Islet of Langerhans (tissue), 1 donor: Measurements from ENCODE around the gene CACUL1.
"Not testable (repeated sequence)": the region's sequence is repeated elsewhere in the genome, so short reads cannot be mapped to it uniquely, and the experiment has no call there.

Source experiments
- FAIRE-seq: peaks from one replicate; lab custom pipeline; 2011; peaks lifted over from hg19 to GRCh38; lab: Jason Lieb, UNC

CACUL1 gene

DNA sequence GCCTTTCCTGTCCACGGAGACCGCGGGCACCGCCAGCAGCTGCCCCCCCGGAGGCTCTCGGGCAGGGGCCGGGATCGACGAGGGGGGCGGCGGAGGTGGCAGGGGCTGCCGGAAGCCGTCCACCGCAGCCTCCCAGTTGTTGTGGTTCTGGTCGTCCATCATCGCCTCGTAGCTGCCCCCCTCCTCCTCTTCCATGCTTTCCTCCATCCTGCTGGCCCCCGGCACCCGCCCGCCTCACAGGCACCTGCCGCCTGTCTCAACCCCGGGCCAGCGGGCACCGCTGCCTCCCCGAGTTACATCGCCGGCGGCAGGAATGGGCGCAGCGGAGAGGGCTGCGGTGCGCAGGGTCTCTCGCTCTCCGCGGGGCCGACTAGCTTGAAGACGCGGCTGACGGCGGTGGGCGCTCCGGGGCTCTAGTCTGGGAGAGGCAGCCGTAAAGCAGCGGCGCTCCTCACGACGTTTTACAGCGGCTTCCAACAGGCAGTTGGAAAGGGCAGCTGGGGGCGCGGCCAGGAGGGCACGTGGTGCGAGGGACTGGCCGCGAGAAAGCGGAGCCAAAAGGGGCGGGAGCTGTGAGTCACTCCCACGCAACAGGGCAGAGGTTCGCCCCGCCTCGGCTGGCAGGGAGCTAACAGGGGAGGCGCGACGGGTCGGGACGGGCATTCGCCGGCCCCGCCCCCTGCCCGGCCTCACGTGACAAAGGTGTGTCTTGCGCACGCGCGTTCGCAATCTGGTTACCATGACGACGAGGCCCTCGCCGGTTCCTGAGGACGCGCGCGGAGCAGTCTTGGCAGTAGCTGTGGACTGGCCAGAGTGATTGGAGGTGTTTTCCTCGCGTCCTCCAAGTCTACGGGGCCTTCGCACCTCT lies at the start of gene CACUL1:
TSS of gene CACUL1 (minus strand) at position 415 of the 868 bp plus-strand sequence. CDS start at position 207, 208 bp downstream.
- peak; percentile 24 for FAIRE-seq

DNA sequence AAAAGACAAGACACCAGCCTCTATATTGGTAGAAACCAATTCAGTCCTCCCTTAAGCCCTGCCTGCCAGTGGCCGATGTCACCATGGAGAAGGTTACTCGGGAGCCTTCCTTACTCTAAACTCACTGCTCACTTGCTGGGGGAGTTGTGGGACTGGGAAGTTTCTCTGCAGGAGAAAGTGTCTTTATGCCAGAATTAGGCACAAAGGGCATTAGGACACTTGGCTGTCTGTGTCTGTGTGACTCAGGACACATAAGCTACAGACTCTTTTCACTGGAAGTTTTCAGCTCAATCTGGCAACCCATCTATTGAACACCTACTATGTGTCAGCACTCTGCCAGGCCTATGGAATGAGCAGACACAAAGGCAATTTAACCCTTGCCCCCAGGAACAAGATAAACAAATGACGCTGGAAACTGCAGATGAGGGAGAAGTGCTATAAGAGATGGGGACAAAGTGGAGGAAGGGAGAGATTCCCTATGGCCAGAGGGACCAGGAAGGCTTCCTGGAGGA lies 49.5 kb upstream of the CACUL1 start:
- FAIRE-seq: no peak

DNA sequence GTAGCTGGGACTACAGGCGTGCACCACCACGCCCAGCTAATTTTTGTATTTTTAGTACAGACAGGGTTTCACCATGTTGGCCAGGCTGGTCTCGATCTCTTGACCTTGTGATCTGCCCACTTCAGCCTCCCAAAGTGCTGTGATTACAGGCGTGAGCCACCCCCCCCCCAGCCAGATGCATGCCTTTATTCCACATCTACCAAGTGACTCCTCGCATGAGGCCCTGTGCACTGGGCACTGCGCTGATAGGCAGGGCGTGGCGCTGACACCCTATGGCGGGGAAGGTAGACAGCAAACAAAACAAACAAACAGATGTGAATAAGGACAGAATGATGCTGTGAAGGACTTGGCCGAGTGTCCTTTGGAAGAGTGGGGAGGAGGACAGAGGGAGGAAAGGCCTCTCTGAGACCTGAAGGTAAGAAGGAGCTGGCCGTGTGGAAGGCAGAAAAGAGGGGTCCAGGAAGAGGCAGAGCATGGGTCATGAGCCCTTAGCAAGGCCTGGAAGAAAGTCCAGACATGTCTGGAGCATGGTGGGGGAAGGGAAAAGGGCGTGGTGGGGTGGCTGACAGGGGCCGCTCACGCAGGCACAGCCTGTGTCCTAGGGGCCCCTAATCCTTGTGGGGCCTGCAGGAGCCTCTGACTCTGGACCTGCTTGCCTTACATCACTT lies 47.5 kb upstream of the CACUL1 start:
- no peak for FAIRE-seq

DNA sequence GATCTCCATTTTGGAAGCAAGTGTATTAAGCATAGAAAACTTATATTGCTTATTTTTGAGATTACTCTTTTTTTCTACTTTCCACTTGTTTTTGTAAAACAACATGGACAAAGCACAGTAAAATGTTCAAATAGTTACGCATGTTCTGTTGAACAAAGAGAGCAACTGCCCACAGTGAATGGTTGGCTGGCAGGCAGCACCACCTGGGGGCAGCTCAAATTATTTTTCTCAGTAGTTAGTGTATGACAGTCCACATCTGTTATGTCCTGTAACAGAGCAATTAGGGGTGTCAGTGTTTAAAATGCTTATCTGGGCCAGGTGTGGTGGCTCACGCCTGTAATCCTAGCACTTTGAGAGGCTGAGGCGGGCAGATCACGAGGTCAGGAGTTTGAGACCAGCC lies 46.1 kb upstream of the CACUL1 start:
- FAIRE-seq: no peak

DNA sequence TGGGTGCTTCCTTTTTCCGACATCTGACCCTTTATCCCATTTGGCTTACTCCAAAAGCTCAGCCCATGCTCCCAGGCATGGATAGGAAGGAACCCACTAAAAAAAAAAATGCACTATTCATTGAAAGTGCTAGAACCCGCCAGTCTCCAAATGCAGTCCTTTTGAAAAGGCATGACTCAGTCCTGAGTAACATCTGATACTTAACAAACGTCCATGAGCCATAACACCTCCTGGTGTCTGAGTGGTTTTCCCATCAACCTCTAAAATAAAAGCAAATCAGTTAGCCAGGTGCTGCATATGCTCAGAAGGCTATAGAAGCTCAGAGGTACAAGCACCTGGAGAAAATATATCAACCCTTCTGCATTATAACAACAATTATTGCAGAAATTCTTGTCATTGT lies 45.0 kb upstream of the CACUL1 start:
- no peak for FAIRE-seq

DNA sequence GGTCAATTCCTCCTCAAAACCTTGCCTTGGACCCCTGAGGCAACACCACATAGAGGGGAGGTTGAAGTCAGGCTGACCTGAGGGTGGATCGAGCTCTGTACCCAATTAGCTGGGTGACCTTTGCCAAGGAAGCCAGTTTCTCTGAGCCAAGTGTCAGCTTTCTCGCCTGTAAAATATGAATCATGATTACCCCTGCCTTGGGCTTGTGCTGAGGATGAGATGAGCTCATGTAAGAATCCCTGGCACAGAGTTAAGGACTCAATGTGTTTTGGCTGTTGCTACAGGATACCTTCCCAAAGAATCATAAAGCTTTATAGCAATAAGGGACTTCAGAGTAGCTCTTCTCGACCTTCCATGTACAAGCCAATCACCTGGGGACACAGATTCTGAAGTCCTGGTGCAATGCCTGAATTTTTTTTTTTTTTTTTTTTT lies 43.5 kb upstream of the CACUL1 start:
- FAIRE-seq: no peak

DNA sequence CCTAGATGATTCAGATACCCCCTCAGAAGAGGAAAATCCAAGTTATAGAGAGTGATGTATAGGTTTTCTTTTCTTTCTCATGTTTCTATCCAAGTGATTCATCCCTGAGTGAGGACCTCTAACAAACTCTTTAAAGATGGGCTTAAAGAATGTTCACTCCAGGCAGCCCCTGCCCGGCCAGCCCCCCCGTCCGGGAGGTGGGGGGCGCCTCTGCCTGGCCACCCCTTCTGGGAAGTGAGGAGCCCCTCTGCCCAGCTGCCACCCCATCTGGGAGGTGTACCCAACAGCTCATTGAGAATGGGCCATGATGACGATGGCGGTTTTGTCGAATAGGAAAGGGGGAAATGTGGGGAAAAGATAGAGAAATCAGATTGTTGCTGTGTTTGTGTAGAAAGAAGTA lies 40.2 kb upstream of the CACUL1 start:
- FAIRE-seq: not testable (repeated sequence)

DNA sequence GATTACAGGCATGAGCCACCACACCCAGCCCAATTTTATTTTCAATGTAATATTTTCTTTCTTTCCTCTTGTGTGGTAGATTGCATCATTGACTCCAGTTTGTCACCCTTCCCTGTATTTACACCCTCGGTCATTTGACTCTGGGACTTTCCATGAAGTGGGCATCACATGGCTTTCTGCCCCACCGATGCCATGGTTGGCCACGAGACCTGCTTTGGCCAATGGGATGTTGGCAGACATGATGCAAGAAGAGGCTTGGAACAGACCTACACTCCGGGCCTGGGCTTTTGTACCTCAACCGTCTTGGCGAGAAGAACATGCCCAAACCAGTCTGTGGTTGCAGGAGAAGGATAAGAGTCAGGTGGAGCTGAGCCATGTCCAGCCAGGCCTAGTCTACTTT lies 38.8 kb upstream of the CACUL1 start:
- FAIRE-seq: no peak

DNA sequence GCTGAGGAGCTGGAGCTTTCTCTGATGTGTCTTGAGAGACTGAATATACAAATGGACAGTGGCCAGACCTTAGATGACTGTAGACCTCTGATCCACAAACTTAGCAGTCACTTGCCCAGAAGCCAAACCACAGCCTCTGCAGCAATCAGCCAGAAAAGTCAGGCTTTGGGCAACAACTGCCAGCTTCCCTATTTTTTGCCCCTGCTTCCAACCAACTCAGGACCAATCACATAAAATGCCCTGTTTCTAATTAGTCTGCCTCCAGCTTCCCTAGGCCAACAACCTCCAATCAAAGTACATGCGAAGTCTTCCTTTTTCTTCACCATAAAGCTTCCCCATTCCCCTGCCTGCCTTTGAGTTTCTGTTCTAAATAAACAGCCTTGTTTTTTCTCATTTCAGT lies 37.8 kb upstream of the CACUL1 start:
- FAIRE-seq: no peak

DNA sequence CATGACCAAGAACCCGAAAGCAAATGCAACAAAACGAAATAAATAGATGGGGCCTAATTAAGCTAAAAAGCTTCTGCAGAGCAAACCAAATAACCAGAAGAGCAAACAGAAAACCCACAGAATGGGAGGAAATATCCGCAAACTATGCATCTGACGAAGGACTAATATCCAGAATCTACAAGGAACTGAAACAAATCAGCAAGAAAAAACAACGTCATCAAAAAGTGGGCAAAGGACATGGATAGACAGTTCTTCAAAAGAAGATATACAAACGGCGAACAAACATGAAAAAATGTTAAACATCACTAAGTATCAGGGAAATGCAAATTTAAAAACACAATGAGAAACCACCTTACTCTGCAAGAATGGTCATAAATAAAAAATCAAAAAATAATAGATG lies 35.3 kb upstream of the CACUL1 start:
- no peak for FAIRE-seq

DNA sequence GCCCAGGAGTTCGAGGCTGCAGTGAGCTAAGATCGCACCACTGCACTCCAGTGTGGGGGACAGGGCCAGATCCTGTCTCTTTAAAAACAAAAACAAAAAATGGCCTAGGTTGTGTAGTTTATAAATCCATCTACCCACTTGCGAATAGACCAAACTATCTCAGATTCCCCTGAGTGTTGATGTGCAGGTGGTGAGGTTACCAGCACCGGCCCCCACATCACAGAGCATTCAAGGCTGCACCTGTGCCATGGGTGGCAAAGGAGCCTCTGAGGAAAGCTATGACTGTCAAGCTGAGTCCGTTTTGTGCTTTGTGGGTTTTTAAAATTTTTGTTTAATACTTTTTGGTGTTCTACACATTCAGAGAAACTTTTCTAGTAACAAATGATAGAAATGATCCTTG lies 30.8 kb upstream of the CACUL1 start:
- FAIRE-seq: no peak

DNA sequence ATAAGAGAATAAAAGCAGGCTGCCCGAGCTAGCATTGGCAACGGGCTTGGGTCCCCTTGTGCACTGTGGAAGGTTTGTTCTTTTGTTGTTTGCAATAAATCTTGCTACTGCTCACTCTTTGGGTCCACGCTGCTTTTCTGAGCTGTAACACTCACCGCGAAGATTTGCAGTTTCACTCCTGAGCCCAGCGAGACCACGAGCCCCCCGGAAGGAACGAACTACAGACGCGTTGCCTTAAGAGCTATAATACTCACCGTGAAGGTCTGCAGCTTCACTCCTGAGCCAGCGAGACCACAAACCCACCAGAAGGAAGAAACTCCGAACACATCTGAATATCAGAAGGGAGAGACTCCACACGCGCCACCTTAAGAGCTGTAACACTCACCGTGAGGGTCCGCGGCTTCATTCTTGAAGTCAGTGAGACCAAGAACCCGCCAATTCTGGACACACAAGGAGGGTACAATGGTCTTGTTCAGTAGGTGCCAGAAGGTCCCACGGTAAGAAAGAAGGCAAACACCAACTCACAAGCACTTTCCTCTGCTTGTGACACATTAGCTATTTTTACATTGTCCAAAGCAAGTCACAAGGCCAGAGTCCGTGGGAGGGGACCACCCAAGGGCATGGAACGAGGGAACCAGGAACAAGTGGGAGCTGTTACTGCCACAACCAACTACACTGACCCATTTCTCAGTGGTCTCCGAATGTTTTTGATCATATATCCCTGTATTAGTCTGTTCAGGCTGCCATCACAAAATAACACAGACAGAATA lies 29.2 kb upstream of the CACUL1 start:
- FAIRE-seq: no peak

DNA sequence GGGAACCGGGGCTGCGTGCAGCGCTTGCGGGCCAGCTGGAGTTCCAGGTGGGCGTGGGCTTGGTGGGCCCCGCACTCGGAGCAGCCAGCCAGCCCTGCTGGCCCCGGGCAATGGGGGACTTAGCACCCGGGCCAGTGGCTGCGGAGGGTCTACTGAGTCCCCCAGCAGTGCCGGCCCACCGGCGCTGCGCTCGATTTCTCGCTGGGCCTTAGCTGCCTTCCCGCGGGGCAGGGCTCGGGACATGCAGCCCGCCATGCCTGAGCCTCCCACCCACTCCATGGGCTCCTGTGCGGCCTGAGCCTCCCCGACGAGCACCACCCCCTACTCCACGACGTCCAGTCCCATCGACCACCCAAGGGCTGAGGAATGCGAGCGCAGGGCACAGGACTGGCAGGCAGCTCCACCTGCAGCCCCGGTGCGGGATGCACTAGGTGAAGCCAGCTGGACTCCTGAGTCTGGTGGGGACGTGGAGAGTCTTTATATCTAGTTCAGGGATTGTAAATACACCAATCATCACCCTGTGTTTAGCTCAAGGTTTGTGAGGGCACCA lies 28.2 kb upstream of the CACUL1 start:
- not testable (repeated sequence) for FAIRE-seq

DNA sequence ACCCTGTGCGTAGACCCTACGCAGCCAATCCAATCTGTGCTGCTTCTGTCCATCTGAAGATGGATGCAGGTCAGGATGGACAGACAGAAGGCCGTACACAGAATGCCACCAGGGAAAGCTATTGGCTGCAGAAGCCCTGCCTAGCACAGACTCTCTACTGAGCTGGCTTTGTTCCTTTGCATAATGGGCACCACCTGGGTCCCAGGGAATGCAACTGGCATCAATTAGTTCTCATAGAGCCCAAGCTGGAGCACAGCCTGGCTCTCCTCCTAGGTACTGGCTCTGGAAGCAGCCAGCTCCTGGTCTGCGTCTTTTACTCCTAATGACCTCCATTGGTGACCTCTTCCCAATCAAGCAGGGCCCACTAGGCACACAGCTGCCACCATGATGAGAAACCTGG lies 26.8 kb upstream of the CACUL1 start:
- FAIRE-seq: no peak

DNA sequence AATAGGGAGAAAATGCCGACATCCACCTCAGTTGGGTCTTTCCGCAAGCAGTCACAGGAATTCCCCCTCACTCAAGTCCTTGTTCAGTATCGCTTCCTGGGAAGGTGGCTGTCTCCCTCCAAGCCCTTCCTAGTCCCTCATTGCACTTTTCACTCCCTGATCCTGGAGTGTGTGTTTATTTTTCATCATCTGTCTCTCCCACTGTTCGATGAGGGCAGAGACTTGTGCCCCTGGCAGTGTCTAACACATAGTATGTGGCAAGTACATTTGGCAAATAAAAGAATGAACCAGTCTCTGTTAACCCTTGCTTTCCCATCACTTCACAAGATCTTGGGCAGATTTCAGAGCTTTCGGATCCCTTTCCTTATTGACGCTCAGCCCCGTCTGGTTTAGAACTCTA lies 24.0 kb upstream of the CACUL1 start:
- FAIRE-seq: no peak

DNA sequence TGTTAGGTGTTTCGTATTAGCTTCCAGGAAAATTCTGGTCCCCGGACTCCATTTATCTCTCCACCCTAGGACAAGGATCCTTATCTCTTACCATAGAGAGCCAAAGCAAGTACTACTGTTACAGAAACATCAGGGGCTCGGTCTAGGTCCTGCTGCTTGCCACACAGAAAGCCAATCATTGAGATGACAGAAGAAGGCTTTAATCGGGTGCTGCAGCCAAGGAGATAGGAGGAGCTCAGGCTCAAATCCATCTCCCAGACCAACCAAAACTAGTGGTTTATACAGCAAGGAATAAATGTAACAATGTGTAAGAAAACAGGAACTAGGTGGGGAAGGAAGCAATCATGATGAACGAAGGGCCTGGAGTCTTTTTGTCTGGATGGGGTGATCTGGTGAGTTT lies 22.2 kb upstream of the CACUL1 start:
- FAIRE-seq: no peak

DNA sequence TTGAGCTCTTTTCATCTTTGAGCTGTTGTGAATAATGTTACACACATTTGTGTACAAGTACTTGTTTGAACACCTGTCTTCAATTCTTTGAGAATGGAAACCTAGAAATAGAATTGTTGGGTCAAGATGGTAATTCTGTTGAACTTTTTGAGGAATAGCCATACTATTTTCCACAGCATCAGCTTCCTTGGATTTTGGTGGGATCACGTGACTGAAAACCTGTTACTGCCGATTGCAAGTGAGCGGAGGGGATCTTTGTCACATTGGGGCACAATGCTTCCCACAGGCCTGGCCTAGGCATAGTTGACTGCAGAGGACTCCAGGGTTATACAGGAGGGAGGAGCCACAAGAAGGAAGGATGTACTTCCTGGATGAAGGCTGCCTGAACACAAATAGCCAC lies 21.3 kb upstream of the CACUL1 start:
- FAIRE-seq: no peak

DNA sequence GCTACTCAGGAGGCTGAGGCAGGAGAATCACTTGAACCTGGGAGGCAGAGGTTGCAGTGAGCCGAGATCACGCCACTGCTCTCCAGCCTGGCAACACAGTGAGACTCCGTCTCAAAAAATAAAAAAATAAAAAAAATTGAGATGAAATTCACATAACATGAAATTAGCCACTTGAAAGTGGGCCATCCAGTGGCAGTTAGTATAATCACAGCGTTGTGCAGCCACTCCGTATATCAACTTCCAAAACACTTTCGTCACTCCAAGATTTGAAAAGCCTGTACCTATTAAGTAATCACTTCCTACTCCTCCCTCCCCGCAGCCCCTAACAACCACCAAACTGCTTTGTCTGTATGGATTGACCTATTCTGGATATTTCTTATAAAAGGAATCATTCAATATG lies 20.7 kb upstream of the CACUL1 start:
- FAIRE-seq: no peak

DNA sequence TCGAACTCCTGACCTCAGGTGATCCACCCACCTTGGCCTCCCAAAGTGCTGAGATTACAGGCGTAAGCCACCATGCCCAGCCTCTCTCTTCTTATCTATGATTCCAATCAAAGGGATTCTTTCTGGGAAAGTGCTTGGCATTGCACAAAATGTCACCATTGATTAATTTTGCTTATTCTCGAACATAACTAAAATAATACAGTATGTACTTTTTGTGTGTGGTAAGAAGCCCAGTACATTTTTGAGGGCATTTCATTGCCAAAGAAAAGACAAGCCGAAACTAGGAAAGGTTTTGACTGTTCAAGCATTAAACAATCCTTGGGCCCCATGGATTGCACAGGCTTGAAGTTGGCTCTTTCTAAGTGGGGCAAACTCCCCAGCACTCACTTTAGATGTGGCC lies 18.3 kb upstream of the CACUL1 start:
- no peak for FAIRE-seq

DNA sequence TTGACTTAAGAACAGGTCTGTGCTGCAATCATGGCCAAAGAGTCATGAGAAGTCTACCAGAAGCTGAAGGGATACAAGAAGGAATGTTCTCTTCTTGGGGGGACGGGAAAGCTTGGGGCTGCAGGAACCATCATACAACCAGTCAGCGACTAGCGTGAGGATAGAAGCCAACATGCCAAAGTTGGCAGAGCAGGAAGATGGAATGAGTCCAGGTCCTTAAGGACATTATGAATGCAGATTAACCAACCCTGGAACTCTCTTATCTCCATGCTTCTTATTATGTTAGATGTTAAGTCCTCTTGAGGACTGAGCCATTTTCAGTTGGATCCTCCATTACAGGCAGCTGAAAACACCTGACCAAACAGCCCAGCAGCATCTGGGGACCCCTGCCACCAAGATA lies 17.2 kb upstream of the CACUL1 start:
- FAIRE-seq: no peak

DNA sequence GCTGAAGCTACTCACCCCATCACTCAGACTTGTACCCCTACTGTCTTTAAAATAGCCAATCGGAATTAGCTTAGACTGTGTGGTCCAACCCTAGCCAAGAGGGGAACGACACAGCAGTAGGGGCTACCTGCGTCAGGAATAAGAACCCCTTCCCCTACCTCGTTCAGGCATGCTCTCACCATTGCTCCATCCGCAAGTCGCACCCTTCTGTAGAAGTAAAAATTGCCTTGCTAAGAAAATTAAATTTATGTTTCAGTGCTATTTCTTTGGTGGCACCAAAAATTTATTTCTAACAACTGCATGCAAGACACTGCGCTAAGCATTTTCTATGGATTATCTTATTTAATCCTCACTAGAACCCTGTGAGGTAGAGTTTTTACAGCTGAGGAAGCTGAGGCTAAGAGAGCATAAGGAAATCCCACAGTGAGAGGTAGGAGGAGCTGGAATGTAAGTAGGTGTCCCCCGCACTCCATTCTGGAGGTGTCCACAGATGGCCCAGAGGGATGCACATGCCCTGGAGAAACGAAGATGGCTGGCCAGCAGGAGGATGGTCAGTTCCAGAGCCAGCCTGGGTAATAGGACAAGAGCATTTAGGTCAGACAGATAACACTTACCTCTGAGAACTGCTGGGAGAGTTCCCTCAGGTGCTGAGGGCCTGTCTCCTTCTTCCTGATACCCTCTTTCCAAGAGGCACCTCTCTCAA lies 15.3 kb upstream of the CACUL1 start:
- FAIRE-seq: no peak
